ENCODE measurements around the gene MAP4. TPM values are rescaled to one million over a fixed set of nuclear protein-coding genes. Genes with fewer than 3 reads are reported as not detected.
A peak's percentile ranks its signal among the peaks of the same experiment; 100 is the strongest.

MAP4 gene
- total and polyA plus RNA-seq, 4 donors: 16.6 to 41.4 (median 30.8) TPM

- H3K4me1 ChIP-seq (ENCODE audit: control insufficient read depth in 4 of 4, insufficient read depth in 4 of 4, low read length in 3 of 4): peaks cover 3 to 19% (median 13%) of the 10 kb centered on the region in 4 donors
- H3K36me3 ChIP-seq (ENCODE audit: control insufficient read depth in 4 of 4, insufficient read depth in 3 of 4, low read depth in 1 of 4, low read length in 3 of 4): peaks cover 0 to 5% (median 1%) of the 10 kb centered on the region in 4 donors
- peak overlapping the region; percentile 14 to 66 for H3K9ac ChIP-seq (ENCODE audit: low read depth in 1 of 2, low read length in 2 of 2)
- no peaks in the 10 kb centered on the region for H3K9me3 ChIP-seq (ENCODE audit: control insufficient read depth in 4 of 4, low read length in 3 of 4)
- WGBS: under 1% methylated on average over 20 of the region's 20 CpGs
- H3K27ac ChIP-seq (ENCODE audit: low read depth in 1 of 2, low read length in 2 of 2): peak overlapping the region; percentile 86 to 97
- TF ChIP-seq GABPA (IDR thresholded peaks at IDR 0.05 in 1 of 2, conservative IDR thresholded peaks at IDR 0.05 in 1 of 2) (no peak), FOXA1 (IDR thresholded peaks at IDR 0.05) (no peak), EGR1 (IDR thresholded peaks at IDR 0.05; ENCODE audit: low read depth in 2 of 2) (no peak), JUND (IDR thresholded peaks at IDR 0.05) (no peak), ZBTB33 (IDR thresholded peaks at IDR 0.05) (no peak), REST (IDR thresholded peaks at IDR 0.05) (no peak), HNF4A (conservative IDR thresholded peaks at IDR 0.05) (no peak), NR2F2 (IDR thresholded peaks at IDR 0.05) (no peak), RAD21 (IDR thresholded peaks at IDR 0.05) (no peak), TAF1 (conservative IDR thresholded peaks at IDR 0.05) (no peak), YY1 (IDR thresholded peaks at IDR 0.05) (no peak)
- peak overlapping the region; percentile 88 to 99 (median 94) for H3K4me3 ChIP-seq (ENCODE audit: low read depth in 1 of 3, low read length in 3 of 3)
- no peak for DNase-seq (ENCODE audit: low spot score)
- no peaks in the 10 kb centered on the region for H3K27me3 ChIP-seq (ENCODE audit: control insufficient read depth in 4 of 4, insufficient read depth in 4 of 4, low read length in 3 of 4)
Measured at GRCh38 chr3:47803480-47804025, 212.7 kb downstream of the MAP4 start.

- peak in 1 of 2 donors; percentile 69 for TF ChIP-seq EGR1 (IDR thresholded peaks at IDR 0.05; ENCODE audit: low read depth in 2 of 2)
- TF ChIP-seq NR2F2 (IDR thresholded peaks at IDR 0.05): no peak
- no peak for TF ChIP-seq HNF4G (IDR thresholded peaks at IDR 0.05)
- peak; percentile 8 to 74 for TF ChIP-seq GABPA (IDR thresholded peaks at IDR 0.05 in 1 of 2, conservative IDR thresholded peaks at IDR 0.05 in 1 of 2)
- TF ChIP-seq JUND (IDR thresholded peaks at IDR 0.05): no peak
- TF ChIP-seq RXRA (IDR thresholded peaks at IDR 0.05): no peak
- no peak for TF ChIP-seq RAD21 (IDR thresholded peaks at IDR 0.05)
- no peak for TF ChIP-seq SP1 (IDR thresholded peaks at IDR 0.05)
- no peaks in the 10 kb centered on the region for H3K27me3 ChIP-seq (ENCODE audit: control insufficient read depth in 4 of 4, insufficient read depth in 4 of 4, low read length in 3 of 4)
- no peaks in the 10 kb centered on the region for H3K9me3 ChIP-seq (ENCODE audit: control insufficient read depth in 4 of 4, low read length in 3 of 4)
- DNase-seq (ENCODE audit: low spot score): peak; percentile 86
- peak within 1 kb of the TSS; percentile 88 to 99 (median 94) for H3K4me3 ChIP-seq (ENCODE audit: low read depth in 1 of 3, low read length in 3 of 3)
- H3K4me1 ChIP-seq (ENCODE audit: control insufficient read depth in 4 of 4, insufficient read depth in 4 of 4, low read length in 3 of 4): peaks cover 3 to 19% (median 13%) of the 10 kb centered on the region in 4 donors
- peak within 1 kb of the TSS; percentile 68 to 75 for H3K9ac ChIP-seq (ENCODE audit: low read depth in 1 of 2, low read length in 2 of 2)
- WGBS: under 1% methylated on average over 90 of the region's 90 CpGs
- H3K36me3 ChIP-seq (ENCODE audit: control insufficient read depth in 4 of 4, insufficient read depth in 3 of 4, low read depth in 1 of 4, low read length in 3 of 4): peaks cover 0 to 5% (median 1%) of the 10 kb centered on the region in 4 donors
- peak within 1 kb of the TSS; percentile 86 to 97 for H3K27ac ChIP-seq (ENCODE audit: low read depth in 1 of 2, low read length in 2 of 2)
Measured at GRCh38 chr3:47802734-47803479, 213.3 kb downstream of the MAP4 start, which contains the start of gene DHX30. DHX30 (plus strand) TSS chr3:47803138; CDS start chr3:47810684, 7,546 bp downstream.

Small RNA genes within 50 kb of the gene (small RNA-seq; reads per million reads assigned to genes)
- gene AC124916.2: not detected
- 0.07 reads per million for gene MIR1226
- not detected for gene RF00019
- not detected for gene RF02271

Other genes with a start within 250 kb of the MAP4 start
- 10 to 100 TPM; 16.7 to 19.8 TPM for gene SMARCC1, start 234.5 kb downstream of the MAP4 start, total RNA-seq
- 1 to 10 TPM; 6.6 to 8.5 TPM for gene SMARCC1, start 234.5 kb downstream of the MAP4 start, polyA plus RNA-seq
- gene DHX30, start 213.3 kb downstream of the MAP4 start, total RNA-seq: 10 to 100 TPM; 30.4 to 39.9 TPM
- gene DHX30, start 213.3 kb downstream of the MAP4 start, polyA plus RNA-seq: 10 to 100 TPM; 18.3 to 22.1 TPM
- gene CDC25A, start 172.0 kb upstream of the MAP4 start, total RNA-seq: 10 to 100 TPM in 1 of 2 donors, under 1 TPM in 1; 0.25 to 29.6 TPM
- under 1 TPM; 0.18 to 0.95 TPM for gene CDC25A, start 172.0 kb upstream of the MAP4 start, polyA plus RNA-seq
- 1 to 10 TPM in 1 of 2 donors, under 1 TPM in 1; 0.25 to 3.2 TPM for gene CAMP, start 207.1 kb upstream of the MAP4 start, total RNA-seq
- under 1 TPM in 1 of 2 donors, not detected in 1; 0.62 TPM for gene CAMP, start 207.1 kb upstream of the MAP4 start, polyA plus RNA-seq
- gene ZNF589, start 224.7 kb upstream of the MAP4 start, total RNA-seq: 1 to 10 TPM; 2.1 to 3.3 TPM
- 1 to 10 TPM in 1 of 2 donors, under 1 TPM in 1; 0.49 to 1.0 TPM for gene ZNF589, start 224.7 kb upstream of the MAP4 start, polyA plus RNA-seq

Data from liver (tissue), 10 donors.